Rectal smooth muscle tissue (tissue), 1 donor: ENCODE results near the gene ARFGAP3.
A peak's percentile ranks its signal among the peaks of the same experiment; 100 is the strongest.

ENCODE experiments used
- H3K27ac ChIP-seq: one replicate; pipeline ENCODE4 v1.7.0; 2013; ENCODE audit warnings: low read depth, low read length, inconsistent platforms
- H3K27me3 ChIP-seq: one replicate; pipeline ENCODE4 v1.7.0; 2013; ENCODE audit warnings: low read length; ENCODE audit not compliant: control insufficient read depth, insufficient read depth
- H3K36me3 ChIP-seq: one replicate; pipeline ENCODE4 v1.7.0; 2013; ENCODE audit warnings: low read length; ENCODE audit not compliant: control insufficient read depth, insufficient read depth
- H3K4me1 ChIP-seq: one replicate; pipeline ENCODE4 v1.7.0; 2013; ENCODE audit warnings: low read length; ENCODE audit not compliant: control insufficient read depth, insufficient read depth
- H3K4me3 ChIP-seq: one replicate; pipeline ENCODE4 v1.7.0; 2013; ENCODE audit warnings: low read length
- H3K9ac ChIP-seq: one replicate; pipeline ENCODE4 v1.7.0; 2013; ENCODE audit warnings: low read length

Gene ARFGAP3, protein sequence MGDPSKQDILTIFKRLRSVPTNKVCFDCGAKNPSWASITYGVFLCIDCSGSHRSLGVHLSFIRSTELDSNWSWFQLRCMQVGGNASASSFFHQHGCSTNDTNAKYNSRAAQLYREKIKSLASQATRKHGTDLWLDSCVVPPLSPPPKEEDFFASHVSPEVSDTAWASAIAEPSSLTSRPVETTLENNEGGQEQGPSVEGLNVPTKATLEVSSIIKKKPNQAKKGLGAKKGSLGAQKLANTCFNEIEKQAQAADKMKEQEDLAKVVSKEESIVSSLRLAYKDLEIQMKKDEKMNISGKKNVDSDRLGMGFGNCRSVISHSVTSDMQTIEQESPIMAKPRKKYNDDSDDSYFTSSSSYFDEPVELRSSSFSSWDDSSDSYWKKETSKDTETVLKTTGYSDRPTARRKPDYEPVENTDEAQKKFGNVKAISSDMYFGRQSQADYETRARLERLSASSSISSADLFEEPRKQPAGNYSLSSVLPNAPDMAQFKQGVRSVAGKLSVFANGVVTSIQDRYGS

GRCh38 chr22:42856865-42857704, at the start of gene ARFGAP3:
Gene ARFGAP3, minus strand, starts transcription at chr22:42857273. Its CDS starts 91 bp downstream, at chr22:42857182.
- H3K27ac ChIP-seq = peak within 1 kb of the TSS; percentile 95
- peak within 1 kb of the TSS; percentile 97 for H3K4me3 ChIP-seq
- H3K9ac ChIP-seq = peak within 1 kb of the TSS; percentile 87
- H3K27me3 ChIP-seq = no peaks in the 10 kb centered on the region
- peaks cover 2% of the 10 kb centered on the region for H3K4me1 ChIP-seq
- H3K36me3 ChIP-seq = no peaks in the 10 kb centered on the region

DNA sequence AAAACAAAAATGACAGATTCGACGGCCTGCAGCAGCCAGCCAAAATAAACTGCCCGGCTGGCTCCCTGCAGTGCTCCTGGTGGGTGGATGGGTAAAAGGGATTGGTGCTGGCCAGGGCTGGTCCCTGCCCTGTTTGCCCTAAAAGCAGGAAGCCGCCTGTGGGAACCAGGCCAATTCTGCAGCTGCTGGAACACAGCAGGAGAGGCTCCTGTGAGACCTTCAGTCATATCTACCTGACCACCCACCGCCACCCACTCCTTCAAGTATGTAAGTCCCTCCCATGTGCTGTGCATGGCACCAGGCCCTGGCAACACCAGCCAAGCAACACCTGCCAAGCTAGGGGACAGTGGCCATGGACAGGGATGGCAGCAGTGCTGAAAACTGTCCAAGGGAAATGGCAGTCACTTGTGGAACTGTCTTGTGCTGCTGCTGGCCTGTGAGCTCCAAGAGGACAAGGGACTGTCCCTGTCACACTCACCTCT, 48.7 kb upstream of the ARFGAP3 start:
- Histone ChIP-seq H3K36me3 (peaks cover 4% of the 10 kb centered on the region), H3K27ac (no peak overlapping the region), H3K27me3 (no peaks in the 10 kb centered on the region), H3K4me1 (peaks cover 26% of the 10 kb centered on the region), H3K9ac (no peak overlapping the region), H3K4me3 (no peak overlapping the region)

DNA sequence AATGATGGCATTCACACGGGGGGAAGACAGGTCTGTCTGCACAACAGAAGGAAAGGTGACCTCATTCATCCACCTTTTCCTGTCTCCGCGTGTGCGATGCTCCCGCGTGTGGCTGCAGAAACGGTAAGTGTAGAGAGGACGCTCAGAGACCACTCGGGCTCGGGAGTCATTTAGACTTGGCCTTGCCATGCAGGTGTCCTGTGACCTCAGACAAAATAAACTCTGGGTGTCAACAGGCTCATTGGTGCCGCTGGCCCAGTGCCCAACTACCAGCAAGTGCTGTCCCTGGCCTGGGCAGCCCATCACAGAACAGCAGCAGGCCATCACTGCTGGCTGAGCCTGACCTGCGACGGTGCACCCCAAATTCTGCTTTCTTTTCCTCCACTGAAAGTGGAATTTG, 48.1 kb upstream of the ARFGAP3 start:
- H3K4me1 ChIP-seq = peaks cover 26% of the 10 kb centered on the region
- no peak overlapping the region for H3K27ac ChIP-seq
- H3K27me3 ChIP-seq = no peaks in the 10 kb centered on the region
- H3K4me3 ChIP-seq = no peak overlapping the region
- H3K9ac ChIP-seq = no peak overlapping the region
- peaks cover 5% of the 10 kb centered on the region for H3K36me3 ChIP-seq

GRCh38 chr22:42904050-42904449, 47.0 kb upstream of the ARFGAP3 start:
- no peak overlapping the region for H3K4me3 ChIP-seq
- no peaks in the 10 kb centered on the region for H3K27me3 ChIP-seq
- peaks cover 24% of the 10 kb centered on the region for H3K4me1 ChIP-seq
- no peak overlapping the region for H3K27ac ChIP-seq
- H3K36me3 ChIP-seq = peaks cover 3% of the 10 kb centered on the region
- no peak overlapping the region for H3K9ac ChIP-seq

DNA sequence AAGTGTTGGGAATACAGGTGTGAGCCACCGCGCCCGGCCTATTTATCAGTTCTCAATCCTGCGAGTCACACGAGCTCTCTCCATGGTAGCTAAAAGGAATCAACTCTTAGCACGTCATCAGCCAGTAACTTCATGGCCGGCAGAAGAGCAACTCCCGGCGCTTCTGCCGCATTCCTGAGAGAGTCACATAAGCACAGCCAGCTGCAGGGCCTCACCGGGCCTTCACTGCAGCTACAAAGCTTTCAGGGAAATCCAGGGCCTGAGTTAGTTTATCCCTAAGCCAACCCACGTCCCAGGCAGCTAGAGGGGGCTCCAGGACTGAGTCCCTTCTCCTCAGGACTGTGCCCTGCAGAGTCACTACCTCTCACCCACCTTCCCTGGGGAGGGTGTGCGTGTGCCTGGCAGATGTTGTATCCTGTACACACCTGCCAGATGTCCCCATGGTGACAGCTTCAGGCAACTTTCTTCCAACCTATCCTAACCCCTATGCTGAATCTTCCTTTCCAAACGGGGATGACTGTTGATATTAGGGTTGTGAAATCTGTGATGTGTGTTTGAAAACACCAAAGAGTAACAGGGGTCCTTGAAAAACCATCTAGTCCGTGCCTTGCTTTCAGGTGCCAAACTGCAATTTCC, 45.9 kb upstream of the ARFGAP3 start:
- H3K27me3 ChIP-seq = no peaks in the 10 kb centered on the region
- peak overlapping the region; percentile 62 for H3K27ac ChIP-seq
- H3K4me3 ChIP-seq = no peak overlapping the region
- peaks cover 20% of the 10 kb centered on the region for H3K4me1 ChIP-seq
- peaks cover 3% of the 10 kb centered on the region for H3K36me3 ChIP-seq
- no peak overlapping the region for H3K9ac ChIP-seq

- peaks cover 3% of the 10 kb centered on the region for H3K36me3 ChIP-seq
- H3K4me1 ChIP-seq = peaks cover 10% of the 10 kb centered on the region
- no peak overlapping the region for H3K27ac ChIP-seq
- no peaks in the 10 kb centered on the region for H3K27me3 ChIP-seq
- no peak overlapping the region for H3K4me3 ChIP-seq
- H3K9ac ChIP-seq = no peak overlapping the region
Measured at GRCh38 chr22:42901790-42902508, 44.9 kb upstream of the ARFGAP3 start.

GRCh38 chr22:42897960-42898359, 40.9 kb upstream of the ARFGAP3 start:
- Histone ChIP-seq H3K27ac (no peak overlapping the region), H3K9ac (no peak overlapping the region), H3K4me3 (no peak overlapping the region), H3K36me3 (peaks cover 3% of the 10 kb centered on the region), H3K27me3 (no peaks in the 10 kb centered on the region), H3K4me1 (peaks cover under 1% of the 10 kb centered on the region)

DNA sequence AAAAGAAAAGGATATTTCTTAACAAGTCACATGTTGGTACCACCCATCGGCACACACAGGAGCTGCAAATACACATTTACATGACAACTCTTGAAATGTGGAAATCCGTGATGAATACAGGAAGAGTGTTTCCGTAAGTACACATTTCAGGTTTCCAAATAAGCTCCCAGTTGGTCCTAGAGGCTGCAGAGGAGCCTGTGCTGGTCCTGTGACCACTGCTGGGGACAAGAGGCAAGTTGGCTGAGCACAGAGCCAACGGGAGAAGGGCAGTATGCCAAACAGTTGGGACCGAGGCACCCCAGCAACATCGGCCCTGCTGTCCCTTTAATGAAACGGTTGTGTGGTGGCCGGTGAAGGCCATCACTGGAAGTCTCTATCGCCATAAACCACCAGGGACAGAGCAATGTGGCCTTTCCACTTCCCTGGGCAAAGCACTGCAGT, 38.5 kb upstream of the ARFGAP3 start:
- H3K27ac ChIP-seq = no peak overlapping the region

DNA sequence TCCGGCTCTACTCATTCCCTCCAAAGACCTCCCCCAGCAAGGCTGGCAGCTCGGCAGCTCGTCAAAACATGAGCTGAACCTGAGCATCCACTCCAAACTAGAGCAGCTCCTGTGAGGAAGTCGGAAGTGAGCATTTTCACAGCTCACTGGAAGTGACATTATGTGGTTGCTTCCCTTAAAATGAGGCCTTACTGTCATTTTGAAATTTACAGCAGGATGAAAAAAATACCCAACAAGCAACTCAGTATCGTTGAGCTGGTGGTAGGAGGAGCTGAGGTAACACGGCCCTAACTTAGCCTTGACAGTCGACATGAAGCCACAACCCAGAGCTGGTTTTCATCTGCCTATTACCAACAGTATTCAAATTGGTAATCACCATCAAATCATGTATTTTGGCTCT, 38.0 kb upstream of the ARFGAP3 start:
- no peak overlapping the region for H3K9ac ChIP-seq
- no peaks in the 10 kb centered on the region for H3K27me3 ChIP-seq
- H3K27ac ChIP-seq = no peak overlapping the region
- H3K4me3 ChIP-seq = no peak overlapping the region
- no peaks in the 10 kb centered on the region for H3K4me1 ChIP-seq
- peaks cover 14% of the 10 kb centered on the region for H3K36me3 ChIP-seq

More for the DNA sequence above, 38.5 kb upstream of the ARFGAP3 start:
- H3K9ac ChIP-seq = no peak overlapping the region
- H3K4me1 ChIP-seq = no peaks in the 10 kb centered on the region
- H3K36me3 ChIP-seq = peaks cover 14% of the 10 kb centered on the region
- H3K27me3 ChIP-seq = no peaks in the 10 kb centered on the region
- H3K4me3 ChIP-seq = no peak overlapping the region

GRCh38 chr22:42893371-42894150, 36.5 kb upstream of the ARFGAP3 start:
- H3K27ac ChIP-seq = no peak overlapping the region
- no peaks in the 10 kb centered on the region for H3K4me1 ChIP-seq
- H3K36me3 ChIP-seq = peaks cover 20% of the 10 kb centered on the region
- no peaks in the 10 kb centered on the region for H3K27me3 ChIP-seq
- no peak overlapping the region for H3K9ac ChIP-seq
- H3K4me3 ChIP-seq = no peak overlapping the region
